GM18502 (cell line): Measurements from ENCODE around the gene SPDEF.

Source experiments
- ATAC-seq: cut with Tn5 transposase; IDR thresholded peaks from one replicate; pipeline ENCODE4 v1.9.1; 2021; ENCODE audit warnings: mild to moderate bottlenecking; ENCODE audit not compliant: unreplicated experiment, poor library complexity

Gene SPDEF

GRCh38 chr6:34556031-34556471 is at the start of gene SPDEF:
TSS of gene SPDEF (minus strand) at chr6:34556329. CDS start at chr6:34544455, 11,874 bp downstream.
- no peak for ATAC-seq

GRCh38 chr6:34603707-34604106 is 47.6 kb upstream of the SPDEF start:
- ATAC-seq, result no peak

GRCh38 chr6:34602318-34603111 is 46.4 kb upstream of the SPDEF start:
- no peak for ATAC-seq

GRCh38 chr6:34601706-34602105 is 45.6 kb upstream of the SPDEF start:
- no peak for ATAC-seq

- ATAC-seq, result no peak
These were observed 44.7 kb upstream of the SPDEF start for GRCh38 chr6:34600796-34601195.

GRCh38 chr6:34600101-34600500 is 44.0 kb upstream of the SPDEF start:
- ATAC-seq, result no peak

- ATAC-seq, result no peak
These were observed 42.6 kb upstream of the SPDEF start for GRCh38 chr6:34598712-34599111.

GRCh38 chr6:34597605-34598353 is 41.6 kb upstream of the SPDEF start:
- no peak for ATAC-seq

- ATAC-seq, result no peak
These were observed 40.7 kb upstream of the SPDEF start for GRCh38 chr6:34596798-34597197.

- ATAC-seq, result no peak
These were observed 39.4 kb upstream of the SPDEF start for GRCh38 chr6:34595332-34596184.

- no peak for ATAC-seq
These were observed 37.6 kb upstream of the SPDEF start for GRCh38 chr6:34593701-34594100.

- no peak for ATAC-seq
These were observed 36.3 kb upstream of the SPDEF start for GRCh38 chr6:34592208-34592952.

- ATAC-seq, result no peak
These were observed 33.6 kb upstream of the SPDEF start for GRCh38 chr6:34589691-34590090.

- no peak for ATAC-seq
These were observed 33.0 kb upstream of the SPDEF start for GRCh38 chr6:34589140-34589539.

- no peak for ATAC-seq
These were observed 31.7 kb upstream of the SPDEF start for GRCh38 chr6:34587851-34588250.

GRCh38 chr6:34587325-34587724 is 31.2 kb upstream of the SPDEF start:
- no peak for ATAC-seq

GRCh38 chr6:34586327-34587040 is 30.4 kb upstream of the SPDEF start:
- no peak for ATAC-seq

- ATAC-seq, result no peak
These were observed 29.5 kb upstream of the SPDEF start for GRCh38 chr6:34585512-34586061.

- ATAC-seq, result no peak
These were observed 29.0 kb upstream of the SPDEF start for GRCh38 chr6:34585108-34585507.
